Measurements from ENCODE around the gene IL32.

Gene IL32

DNA sequence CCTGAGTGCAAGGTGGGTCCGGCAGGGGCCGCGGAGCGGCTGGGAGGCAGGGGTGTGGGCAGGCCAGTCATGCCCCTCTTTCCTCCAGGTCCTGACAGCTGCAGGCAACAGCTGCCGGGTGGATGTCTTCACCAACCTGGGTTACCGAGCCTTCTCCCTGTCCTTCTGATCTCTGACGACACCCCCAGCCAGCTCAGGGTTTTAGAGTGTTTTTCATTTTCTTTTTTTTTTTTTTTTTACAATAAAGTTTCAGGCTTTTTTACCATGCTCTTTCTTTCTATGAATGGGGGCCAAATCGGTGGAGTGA, 38.0 kb upstream of the IL32 start:
- Histone ChIP-seq H3K9me3 (replicated peaks; ENCODE audit: insufficient read depth, low read length) (no peaks in the 10 kb centered on the region), H2AFZ (ENCODE audit: low read length) (no peak overlapping the region), H3K27ac (ENCODE audit: low read length) (no peak overlapping the region), H3K9me2 (replicated peaks; ENCODE audit: insufficient read depth, low read length) (no peaks in the 10 kb centered on the region), H3F3A (ENCODE audit: insufficient read depth, low read length) (0 out of 2 replicates have a peak, but pooled peaks cover 13% of the 10 kb centered on the region), H3K4me2 (ENCODE audit: low read depth, low read length) (no peak overlapping the region), H3K9ac (ENCODE audit: low read length) (no peak overlapping the region), H3K4me3 (ENCODE audit: low read length) (no peak overlapping the region), H3K79me2 (ENCODE audit: low read length) (no peaks in the 10 kb centered on the region), H3K27me3 (replicated peaks; ENCODE audit: insufficient read depth, low read length) (peaks cover 45% of the 10 kb centered on the region), H3K36me3 (replicated peaks; ENCODE audit: insufficient read depth, low read length) (no peaks in the 10 kb centered on the region), H4K20me1 (ENCODE audit: insufficient read depth, low read length) (no peaks in the 10 kb centered on the region), H3K4me1 (ENCODE audit: low read length) (peaks cover 4% of the 10 kb centered on the region)
- DNase-seq, result no peak
- TF ChIP-seq EZH2phosphoT487 (IDR thresholded peaks at IDR 0.05; ENCODE audit: low read length) (no peak), EZH2 (optimal IDR thresholded peaks at IDR 0.05; ENCODE audit: low read depth, low read length) (no peak)
- TF ChIP-seq, protein P1, sequence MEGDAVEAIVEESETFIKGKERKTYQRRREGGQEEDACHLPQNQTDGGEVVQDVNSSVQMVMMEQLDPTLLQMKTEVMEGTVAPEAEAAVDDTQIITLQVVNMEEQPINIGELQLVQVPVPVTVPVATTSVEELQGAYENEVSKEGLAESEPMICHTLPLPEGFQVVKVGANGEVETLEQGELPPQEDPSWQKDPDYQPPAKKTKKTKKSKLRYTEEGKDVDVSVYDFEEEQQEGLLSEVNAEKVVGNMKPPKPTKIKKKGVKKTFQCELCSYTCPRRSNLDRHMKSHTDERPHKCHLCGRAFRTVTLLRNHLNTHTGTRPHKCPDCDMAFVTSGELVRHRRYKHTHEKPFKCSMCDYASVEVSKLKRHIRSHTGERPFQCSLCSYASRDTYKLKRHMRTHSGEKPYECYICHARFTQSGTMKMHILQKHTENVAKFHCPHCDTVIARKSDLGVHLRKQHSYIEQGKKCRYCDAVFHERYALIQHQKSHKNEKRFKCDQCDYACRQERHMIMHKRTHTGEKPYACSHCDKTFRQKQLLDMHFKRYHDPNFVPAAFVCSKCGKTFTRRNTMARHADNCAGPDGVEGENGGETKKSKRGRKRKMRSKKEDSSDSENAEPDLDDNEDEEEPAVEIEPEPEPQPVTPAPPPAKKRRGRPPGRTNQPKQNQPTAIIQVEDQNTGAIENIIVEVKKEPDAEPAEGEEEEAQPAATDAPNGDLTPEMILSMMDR (IDR thresholded peaks at IDR 0.05; ENCODE audit: low read length), result no peak

DNA sequence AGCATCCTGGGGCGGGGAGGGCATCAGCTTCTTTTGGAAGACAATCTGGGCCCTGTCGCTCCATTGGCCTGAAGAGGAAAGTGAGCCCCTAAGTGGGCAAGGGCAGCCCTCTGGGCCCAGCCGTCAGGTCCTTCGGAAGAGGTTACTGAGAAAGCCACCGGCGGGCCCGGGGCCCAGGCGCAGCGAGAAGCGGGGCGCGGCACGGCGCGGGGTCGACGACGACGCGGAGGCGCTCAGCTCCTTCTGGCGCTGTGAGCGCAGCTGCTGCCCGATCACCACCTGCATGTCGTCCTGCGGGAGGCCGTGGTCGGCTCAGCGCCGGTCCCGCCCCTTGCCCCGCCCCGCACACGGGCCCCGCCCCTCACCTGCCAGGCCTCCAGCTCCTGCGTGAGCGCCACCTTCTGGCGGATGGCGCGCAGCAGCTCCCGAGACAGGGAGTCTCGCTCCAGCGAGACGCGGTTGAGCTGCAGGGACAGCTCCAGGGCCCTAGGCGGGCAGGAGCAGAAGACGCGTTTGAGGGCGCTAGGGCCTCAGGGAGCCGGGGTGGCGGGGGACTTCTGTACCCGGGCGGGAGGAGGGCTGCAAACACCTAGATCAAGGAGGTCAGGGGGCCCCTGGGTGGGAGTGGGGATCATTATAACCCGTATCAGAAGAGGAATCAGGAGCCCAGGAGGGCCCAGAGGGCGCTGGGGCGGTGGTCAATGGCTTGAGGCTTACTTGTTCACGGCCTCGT, 37.3 kb upstream of the IL32 start:
- H3K27ac ChIP-seq (ENCODE audit: low read length), result no peak overlapping the region
- no peak overlapping the region for H3K9ac ChIP-seq (ENCODE audit: low read length)
- H3K36me3 ChIP-seq (replicated peaks; ENCODE audit: insufficient read depth, low read length), result no peaks in the 10 kb centered on the region
- H3K79me2 ChIP-seq (ENCODE audit: low read length), result no peaks in the 10 kb centered on the region
- no peak overlapping the region for H2AFZ ChIP-seq (ENCODE audit: low read length)
- H3K27me3 ChIP-seq (replicated peaks; ENCODE audit: insufficient read depth, low read length), result peaks cover 52% of the 10 kb centered on the region
- peak; percentile 90 for DNase-seq
- no peaks in the 10 kb centered on the region for H3K9me2 ChIP-seq (replicated peaks; ENCODE audit: insufficient read depth, low read length)
- H3K4me3 ChIP-seq (ENCODE audit: low read length), result no peak overlapping the region
- 0 out of 2 replicates have a peak, but pooled peaks cover 6% of the 10 kb centered on the region for H3F3A ChIP-seq (ENCODE audit: insufficient read depth, low read length)
- TF ChIP-seq EZH2phosphoT487 (IDR thresholded peaks at IDR 0.05; ENCODE audit: low read length), result no peak
- TF ChIP-seq, protein P1 (IDR thresholded peaks at IDR 0.05; ENCODE audit: low read length), result peak; percentile 79
- H3K9me3 ChIP-seq (replicated peaks; ENCODE audit: insufficient read depth, low read length), result no peaks in the 10 kb centered on the region
- peak overlapping the region; percentile 50 for H3K4me2 ChIP-seq (ENCODE audit: low read depth, low read length)
- peaks cover 4% of the 10 kb centered on the region for H3K4me1 ChIP-seq (ENCODE audit: low read length)
- H4K20me1 ChIP-seq (ENCODE audit: insufficient read depth, low read length), result no peaks in the 10 kb centered on the region

DNA sequence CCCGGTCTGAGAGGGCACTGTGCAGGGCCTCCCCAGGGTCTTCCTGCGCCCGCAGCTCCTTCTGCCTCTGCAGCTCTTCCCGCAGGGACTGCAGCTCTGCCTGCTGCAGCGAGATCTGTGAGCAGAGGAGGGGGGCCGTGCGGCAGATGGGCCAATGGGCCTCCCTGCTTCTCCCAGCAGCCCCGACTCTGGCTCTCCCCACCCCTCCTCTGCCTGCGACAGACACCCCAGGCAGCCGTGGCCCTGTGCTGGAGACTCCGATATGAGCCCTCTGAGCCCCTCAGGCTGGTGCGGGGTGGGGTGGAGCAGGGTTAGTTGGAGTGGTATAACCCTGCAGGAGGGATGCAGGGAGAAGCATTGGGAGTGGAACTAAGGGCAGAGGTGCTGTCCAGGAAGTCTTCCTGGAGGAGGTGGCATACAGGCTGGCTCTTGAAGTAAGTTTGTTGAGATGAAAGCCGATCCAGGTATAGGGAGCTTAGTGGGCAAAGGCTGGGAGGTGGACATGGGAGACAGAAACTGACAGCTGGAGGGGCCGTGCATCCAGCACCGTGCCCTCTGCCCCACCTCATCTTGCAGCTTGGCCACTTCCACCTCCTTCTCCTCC, 36.6 kb upstream of the IL32 start:
- Histone ChIP-seq H3K79me2 (ENCODE audit: low read length) (no peaks in the 10 kb centered on the region), H3K4me2 (ENCODE audit: low read depth, low read length) (no peak overlapping the region), H3K9me3 (replicated peaks; ENCODE audit: insufficient read depth, low read length) (no peaks in the 10 kb centered on the region), H3K27me3 (replicated peaks; ENCODE audit: insufficient read depth, low read length) (peaks cover 58% of the 10 kb centered on the region), H3K4me1 (ENCODE audit: low read length) (peaks cover 4% of the 10 kb centered on the region), H3F3A (ENCODE audit: insufficient read depth, low read length) (0 out of 2 replicates have a peak, but pooled peaks cover 6% of the 10 kb centered on the region), H2AFZ (ENCODE audit: low read length) (no peak overlapping the region), H3K27ac (ENCODE audit: low read length) (no peak overlapping the region), H3K36me3 (replicated peaks; ENCODE audit: insufficient read depth, low read length) (no peaks in the 10 kb centered on the region), H3K4me3 (ENCODE audit: low read length) (no peak overlapping the region), H3K9ac (ENCODE audit: low read length) (no peak overlapping the region), H4K20me1 (ENCODE audit: insufficient read depth, low read length) (no peaks in the 10 kb centered on the region), H3K9me2 (replicated peaks; ENCODE audit: insufficient read depth, low read length) (no peaks in the 10 kb centered on the region)
- DNase-seq, result no peak
- no peak for TF ChIP-seq EZH2 (optimal IDR thresholded peaks at IDR 0.05; ENCODE audit: low read depth, low read length)
